ENCODE data around the gene GRIN1.

GRCh38 chr9:137168573-137168903, 29.6 kb downstream of the GRIN1 start:
- no peak for TF ChIP-seq PHF8 (IDR thresholded peaks at IDR 0.05; ENCODE audit: borderline replicate concordance, low read depth)
- no peak for TF ChIP-seq RFX5 (IDR thresholded peaks at IDR 0.05)
- TF ChIP-seq CTCF (IDR thresholded peaks at IDR 0.05), result no peak
- TF ChIP-seq CHD2 (IDR thresholded peaks at IDR 0.05; ENCODE audit: low read length, partially characterized antibody), result no peak
- no peak for TF ChIP-seq USF2 (IDR thresholded peaks at IDR 0.05)
- no peak for TF ChIP-seq JUNB (IDR thresholded peaks at IDR 0.05)
- TF ChIP-seq POLR2A (IDR thresholded peaks at IDR 0.05; ENCODE audit: low read length), result no peak
- no peak for TF ChIP-seq POLR2AphosphoS2 (conservative IDR thresholded peaks at IDR 0.05; ENCODE audit: low read length)
- no peak for TF ChIP-seq FOSL2 (IDR thresholded peaks at IDR 0.05)
- TF ChIP-seq FOSL2 (CRISPR knock-in tag; IDR thresholded peaks at IDR 0.05), result no peak
- TF ChIP-seq MYC (IDR thresholded peaks at IDR 0.05; ENCODE audit: borderline replicate concordance, low read length), result no peak
